Uterus (tissue), 4 donors: ENCODE results near the gene OPALIN. TPM values are rescaled to one million over a fixed set of nuclear protein-coding genes. Genes with fewer than 3 reads are reported as not detected.

Experiments used
- DNase-seq, 2 donors: peaks; one replicate each; pipeline ENCODE4 v3.0.0-alpha.2; 2019 to 2020
- H3K27ac ChIP-seq, 2 donors: fragments of 200-600 bp; sonication (generic); 1 replicate in 1 of 2; 2 replicates in 1 of 2; pipeline ENCODE4 v1.5.1; 2016 to 2018
- H3K27me3 ChIP-seq, 2 donors: fragments of 200-600 bp; sonication (generic); one replicate each; pipeline ENCODE4 v1.5.1; 2018 to 2019; ENCODE audit warnings: control low read depth in 1 of 2
- H3K36me3 ChIP-seq, 2 donors: fragments of 200-600 bp; sonication (generic); one replicate each; pipeline ENCODE4 v1.5.1; 2019; ENCODE audit warnings: control low read depth in 1 of 2
- H3K4me1 ChIP-seq, 2 donors: fragments of 200-600 bp; sonication (generic); one replicate each; pipeline ENCODE4 v1.5.1; 2018 to 2019; ENCODE audit warnings: control low read depth in 1 of 2
- H3K4me3 ChIP-seq, 2 donors: fragments of 200-600 bp; sonication (generic); 1 replicate in 1 of 2; 2 replicates in 1 of 2; pipeline ENCODE4 v1.5.1; 2018 to 2019; ENCODE audit warnings: mild to moderate bottlenecking in 1 of 2
- H3K9me3 ChIP-seq, 2 donors: fragments of 200-600 bp; sonication (generic); one replicate each; pipeline ENCODE4 v1.5.1; 2019; ENCODE audit warnings: control low read depth in 1 of 2
- POLR2A ChIP-seq, 2 donors: fragments of 450-650 bp; IDR thresholded peaks; one replicate each; pipeline ENCODE4 v1.6.1; 2016; ENCODE audit warnings: antibody characterized with exemption in 2 of 2, mild to moderate bottlenecking in 1 of 2, moderate library complexity in 1 of 2
- intact Hi-C: fragments of 100-400 bp; cut with DNase I; formaldehyde crosslinking; loops from one replicate; pipeline ENCODE4 v1.15.1; 2023; ENCODE audit warnings: low total_unique reads
- total RNA-seq, 4 donors: library from RNA; depleted of rRNA in 3 of 4; stranded (reverse); fragments of >200 nt in 3 of 4; gene quantifications; one replicate each; pipeline versions ENCODE4 v1.1.0 to v1.2.4, GENCODE V29; 2014 to 2023
- TF ChIP-seq, protein P1 (sequence below), 4 experiments: fragments of 200-600 bp in 2 of 4; fragments of 450-650 bp in 2 of 4; sonication (generic) in 2 of 4; IDR thresholded peaks; one replicate each; pipeline ENCODE4 v1.5.1; 2016 to 2019; ENCODE audit warnings: antibody characterized with exemption in 4 of 4, mild to moderate bottlenecking in 2 of 4, moderate library complexity in 1 of 4
- donor health status: DM: yes; HTN: yes; CAD: no.

The OPALIN gene
- total RNA-seq, 4 donors from 2014 or later: not detected

DNA sequence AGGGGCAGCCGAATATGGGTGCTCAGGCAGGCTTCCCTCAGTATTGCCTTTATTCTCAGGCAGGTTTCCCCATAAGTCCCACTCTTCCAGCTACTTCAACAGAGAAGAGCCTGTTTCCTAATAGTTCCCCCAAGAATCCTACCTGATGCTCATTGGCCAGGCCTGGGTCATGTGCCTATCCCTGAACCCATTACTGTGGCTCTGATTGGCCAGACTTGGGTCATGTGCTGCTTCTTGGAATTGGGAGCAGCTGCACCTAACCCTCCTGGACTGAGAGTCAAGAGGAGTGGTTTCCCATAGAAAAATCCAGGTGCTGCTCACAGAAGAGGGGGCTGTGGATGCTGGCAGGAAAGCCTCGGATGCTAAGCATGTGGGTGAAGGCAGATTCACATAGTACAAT lies 21.7 kb downstream of the OPALIN start:
- intact Hi-C loops: no loop called here
- no peak for TF ChIP-seq POLR2A (IDR thresholded peaks at IDR 0.05)
- TF ChIP-seq, protein P1, sequence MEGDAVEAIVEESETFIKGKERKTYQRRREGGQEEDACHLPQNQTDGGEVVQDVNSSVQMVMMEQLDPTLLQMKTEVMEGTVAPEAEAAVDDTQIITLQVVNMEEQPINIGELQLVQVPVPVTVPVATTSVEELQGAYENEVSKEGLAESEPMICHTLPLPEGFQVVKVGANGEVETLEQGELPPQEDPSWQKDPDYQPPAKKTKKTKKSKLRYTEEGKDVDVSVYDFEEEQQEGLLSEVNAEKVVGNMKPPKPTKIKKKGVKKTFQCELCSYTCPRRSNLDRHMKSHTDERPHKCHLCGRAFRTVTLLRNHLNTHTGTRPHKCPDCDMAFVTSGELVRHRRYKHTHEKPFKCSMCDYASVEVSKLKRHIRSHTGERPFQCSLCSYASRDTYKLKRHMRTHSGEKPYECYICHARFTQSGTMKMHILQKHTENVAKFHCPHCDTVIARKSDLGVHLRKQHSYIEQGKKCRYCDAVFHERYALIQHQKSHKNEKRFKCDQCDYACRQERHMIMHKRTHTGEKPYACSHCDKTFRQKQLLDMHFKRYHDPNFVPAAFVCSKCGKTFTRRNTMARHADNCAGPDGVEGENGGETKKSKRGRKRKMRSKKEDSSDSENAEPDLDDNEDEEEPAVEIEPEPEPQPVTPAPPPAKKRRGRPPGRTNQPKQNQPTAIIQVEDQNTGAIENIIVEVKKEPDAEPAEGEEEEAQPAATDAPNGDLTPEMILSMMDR (IDR thresholded peaks at IDR 0.05): no peak
- Histone ChIP-seq H3K27ac (no peak overlapping the region), H3K36me3 (no peaks in the 10 kb centered on the region), H3K4me3 (no peak overlapping the region), H3K27me3 (no peaks in the 10 kb centered on the region), H3K9me3 (no peaks in the 10 kb centered on the region), H3K4me1 (no peaks in the 10 kb centered on the region)
- DNase-seq: no peak

GRCh38 chr10:96334616-96335526 lies 23.9 kb downstream of the OPALIN start:
- H3K27ac ChIP-seq: no peak overlapping the region
- H3K9me3 ChIP-seq: no peaks in the 10 kb centered on the region
- no peak for DNase-seq
- H3K36me3 ChIP-seq: no peaks in the 10 kb centered on the region
- intact Hi-C loops: no loop called here
- H3K4me3 ChIP-seq: no peak overlapping the region
- no peaks in the 10 kb centered on the region for H3K4me1 ChIP-seq
- TF ChIP-seq, protein P1 (IDR thresholded peaks at IDR 0.05): peak in 3 of 4 experiments; percentile 39 to 57 (median 41)
- no peak for TF ChIP-seq POLR2A (IDR thresholded peaks at IDR 0.05)
- no peaks in the 10 kb centered on the region for H3K27me3 ChIP-seq

GRCh38 chr10:96333101-96333500 lies 25.7 kb downstream of the OPALIN start:
- TF ChIP-seq, protein P1 (IDR thresholded peaks at IDR 0.05): no peak
- TF ChIP-seq POLR2A (IDR thresholded peaks at IDR 0.05): no peak
- no peak overlapping the region for H3K27ac ChIP-seq
- no peaks in the 10 kb centered on the region for H3K36me3 ChIP-seq
- no peak for DNase-seq
- H3K27me3 ChIP-seq: no peaks in the 10 kb centered on the region
- intact Hi-C loops: no loop called here
- H3K4me1 ChIP-seq: no peaks in the 10 kb centered on the region
- H3K9me3 ChIP-seq: no peaks in the 10 kb centered on the region
- H3K4me3 ChIP-seq: no peak overlapping the region

DNA sequence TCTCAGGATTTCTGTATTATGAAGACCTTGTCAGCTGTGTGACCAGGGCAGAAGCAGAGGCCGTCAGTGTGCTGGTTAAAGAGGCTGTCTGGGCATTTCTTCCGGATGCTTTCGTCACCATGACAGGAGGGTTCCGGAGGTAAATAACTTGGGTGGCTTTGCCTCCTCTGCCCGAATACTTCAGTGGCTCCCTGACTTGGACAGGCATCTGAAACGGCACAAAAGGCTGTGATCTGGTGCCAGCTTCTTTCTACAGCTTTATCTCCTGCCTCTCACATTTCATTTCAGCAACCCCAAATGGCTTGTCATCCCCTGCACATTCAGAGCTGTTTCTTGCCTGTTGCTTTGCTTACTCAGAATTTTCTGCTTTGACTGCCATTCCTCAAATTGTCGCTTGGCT lies 31.3 kb downstream of the OPALIN start:
- Histone ChIP-seq H3K27ac (no peak overlapping the region), H3K4me1 (no peaks in the 10 kb centered on the region), H3K9me3 (no peaks in the 10 kb centered on the region), H3K27me3 (no peaks in the 10 kb centered on the region), H3K36me3 (no peaks in the 10 kb centered on the region), H3K4me3 (no peak overlapping the region)
- TF ChIP-seq, protein P1 (IDR thresholded peaks at IDR 0.05): no peak
- TF ChIP-seq POLR2A (IDR thresholded peaks at IDR 0.05): no peak
- DNase-seq: no peak
- intact Hi-C loops: no loop called here

GRCh38 chr10:96325719-96326373 lies 33.0 kb downstream of the OPALIN start:
- Histone ChIP-seq H3K9me3 (no peaks in the 10 kb centered on the region), H3K27me3 (no peaks in the 10 kb centered on the region), H3K36me3 (no peaks in the 10 kb centered on the region), H3K4me1 (no peaks in the 10 kb centered on the region), H3K4me3 (no peak overlapping the region), H3K27ac (no peak overlapping the region)
- DNase-seq: no peak
- intact Hi-C loops: no loop called here
- TF ChIP-seq POLR2A (IDR thresholded peaks at IDR 0.05): no peak
- TF ChIP-seq, protein P1 (IDR thresholded peaks at IDR 0.05): no peak
